Measurements from ENCODE around the gene POLR3H. TPM values are rescaled to one million over a fixed set of nuclear protein-coding genes. Genes with fewer than 3 reads are reported as not detected.

Gene POLR3H
- total RNA-seq, 2 donors from 2014 or later, result 30.1 to 32.6 TPM

DNA sequence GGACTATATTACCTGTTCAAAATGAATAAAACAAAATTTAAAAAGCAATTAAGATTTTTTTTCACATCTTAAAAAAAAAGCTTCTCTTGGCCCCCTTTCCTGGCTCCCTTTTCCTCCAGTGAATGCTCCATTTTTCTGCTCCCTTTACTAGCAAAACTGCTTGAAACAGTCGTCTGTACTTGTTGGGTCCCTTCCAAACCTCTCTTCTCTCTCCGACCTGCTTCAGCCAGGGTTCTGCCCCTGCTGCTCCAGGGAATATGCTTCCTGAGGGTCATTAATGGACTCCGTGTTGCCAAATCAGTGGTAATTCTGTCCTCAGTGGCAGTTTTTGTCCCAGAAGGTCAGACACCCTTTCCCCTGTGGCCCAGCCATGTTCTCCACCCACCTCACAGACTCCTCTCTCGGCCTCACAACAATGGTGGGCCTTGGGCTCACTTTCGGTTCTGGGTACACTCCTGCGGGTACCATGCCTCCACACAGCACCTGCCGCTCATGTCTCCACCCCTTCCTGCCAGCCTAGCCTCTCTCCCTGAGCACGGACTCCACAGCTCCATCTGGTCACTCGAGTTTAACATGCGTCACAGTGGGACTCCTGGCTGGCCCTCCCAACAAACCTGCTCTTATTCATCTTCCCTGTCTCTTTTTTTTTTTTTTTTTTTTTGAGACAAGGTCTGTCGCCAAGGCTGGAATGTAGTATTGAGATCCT lies 7.8 kb upstream of the POLR3H start:
- 80 to 87% methylated on average over 8 to 10 of the region's 11 CpGs for WGBS, 2 experiments (ENCODE audit: insufficient coverage in 1 of 2, insufficient read length in 1 of 2)
- Histone ChIP-seq H3K27ac (ENCODE audit: low read depth, low read length) (no peak overlapping the region), H3K27me3 (ENCODE audit: control insufficient read depth, insufficient read depth, low read length, poor library complexity, severe bottlenecking) (no peaks in the 10 kb centered on the region), H3K9me3 (ENCODE audit: control insufficient read depth, low read length) (no peaks in the 10 kb centered on the region), H3K4me1 (ENCODE audit: control insufficient read depth, insufficient read depth, low read length) (no peaks in the 10 kb centered on the region), H3K9ac (ENCODE audit: extremely low read depth, low read length, poor library complexity, severe bottlenecking) (no peak overlapping the region), H3K4me3 (ENCODE audit: low read length) (no peak overlapping the region), H3K36me3 (ENCODE audit: control insufficient read depth, insufficient read depth, low read length) (no peaks in the 10 kb centered on the region)
- TF ChIP-seq, protein P1, sequence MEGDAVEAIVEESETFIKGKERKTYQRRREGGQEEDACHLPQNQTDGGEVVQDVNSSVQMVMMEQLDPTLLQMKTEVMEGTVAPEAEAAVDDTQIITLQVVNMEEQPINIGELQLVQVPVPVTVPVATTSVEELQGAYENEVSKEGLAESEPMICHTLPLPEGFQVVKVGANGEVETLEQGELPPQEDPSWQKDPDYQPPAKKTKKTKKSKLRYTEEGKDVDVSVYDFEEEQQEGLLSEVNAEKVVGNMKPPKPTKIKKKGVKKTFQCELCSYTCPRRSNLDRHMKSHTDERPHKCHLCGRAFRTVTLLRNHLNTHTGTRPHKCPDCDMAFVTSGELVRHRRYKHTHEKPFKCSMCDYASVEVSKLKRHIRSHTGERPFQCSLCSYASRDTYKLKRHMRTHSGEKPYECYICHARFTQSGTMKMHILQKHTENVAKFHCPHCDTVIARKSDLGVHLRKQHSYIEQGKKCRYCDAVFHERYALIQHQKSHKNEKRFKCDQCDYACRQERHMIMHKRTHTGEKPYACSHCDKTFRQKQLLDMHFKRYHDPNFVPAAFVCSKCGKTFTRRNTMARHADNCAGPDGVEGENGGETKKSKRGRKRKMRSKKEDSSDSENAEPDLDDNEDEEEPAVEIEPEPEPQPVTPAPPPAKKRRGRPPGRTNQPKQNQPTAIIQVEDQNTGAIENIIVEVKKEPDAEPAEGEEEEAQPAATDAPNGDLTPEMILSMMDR (conservative IDR thresholded peaks at IDR 0.05), result no peak
- Mint-ChIP-seq H3K27me3 (ENCODE audit: insufficient read depth) (peaks cover 2% of the 10 kb centered on the region), H3K9me3 (no peaks in the 10 kb centered on the region), H3K4me1 (peaks cover 4% of the 10 kb centered on the region), H3K4me3 (no peak overlapping the region), H3K27ac (no peak overlapping the region), H3K36me3 (ENCODE audit: low read depth) (no peaks in the 10 kb centered on the region)
- no peak for DNase-seq

DNA sequence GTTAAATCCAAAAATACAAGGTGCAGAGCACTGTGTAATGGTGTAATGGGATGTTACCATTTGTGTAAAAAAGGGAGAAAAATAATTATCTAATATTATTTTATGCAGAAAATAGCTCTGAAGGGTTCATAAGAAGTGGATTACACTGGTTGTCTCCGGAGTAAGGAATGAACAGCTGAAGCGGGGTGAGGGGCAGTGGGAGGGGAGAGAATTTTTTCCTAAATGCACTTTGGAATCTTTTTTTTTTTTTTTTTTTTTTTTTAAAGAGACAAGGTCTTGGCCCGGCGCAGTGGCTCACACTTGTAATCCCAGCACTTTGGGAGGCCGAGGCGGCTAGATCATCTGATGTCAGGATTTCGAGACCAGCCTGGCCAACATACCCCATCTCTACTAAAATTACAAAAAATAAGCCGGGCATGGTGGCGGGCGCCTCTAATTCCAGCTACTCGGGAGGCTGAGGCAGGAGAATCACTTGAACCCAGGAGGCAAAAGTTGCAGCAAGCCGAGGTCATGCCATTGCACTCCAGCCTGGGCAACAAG lies 6.8 kb upstream of the POLR3H start:
- Histone ChIP-seq H3K36me3 (ENCODE audit: control insufficient read depth, insufficient read depth, low read length) (no peaks in the 10 kb centered on the region), H3K27ac (ENCODE audit: low read depth, low read length) (no peak overlapping the region), H3K4me1 (ENCODE audit: control insufficient read depth, insufficient read depth, low read length) (no peaks in the 10 kb centered on the region), H3K27me3 (ENCODE audit: control insufficient read depth, insufficient read depth, low read length, poor library complexity, severe bottlenecking) (no peaks in the 10 kb centered on the region), H3K9me3 (ENCODE audit: control insufficient read depth, low read length) (no peaks in the 10 kb centered on the region), H3K4me3 (ENCODE audit: low read length) (no peak overlapping the region), H3K9ac (ENCODE audit: extremely low read depth, low read length, poor library complexity, severe bottlenecking) (no peak overlapping the region)
- Mint-ChIP-seq H3K4me3 (no peak overlapping the region), H3K9me3 (no peaks in the 10 kb centered on the region), H3K36me3 (ENCODE audit: low read depth) (no peaks in the 10 kb centered on the region), H3K27ac (no peak overlapping the region), H3K27me3 (ENCODE audit: insufficient read depth) (peaks cover 3% of the 10 kb centered on the region), H3K4me1 (peaks cover 4% of the 10 kb centered on the region)
- WGBS, 2 experiments (ENCODE audit: insufficient coverage in 1 of 2, insufficient read length in 1 of 2), result 89% methylated on average over 12 of the region's 12 CpGs; no CpG with 5 or more reads in 1 of the 2 experiments
- TF ChIP-seq, protein P1 (conservative IDR thresholded peaks at IDR 0.05), result no peak
- no peak for DNase-seq

DNA sequence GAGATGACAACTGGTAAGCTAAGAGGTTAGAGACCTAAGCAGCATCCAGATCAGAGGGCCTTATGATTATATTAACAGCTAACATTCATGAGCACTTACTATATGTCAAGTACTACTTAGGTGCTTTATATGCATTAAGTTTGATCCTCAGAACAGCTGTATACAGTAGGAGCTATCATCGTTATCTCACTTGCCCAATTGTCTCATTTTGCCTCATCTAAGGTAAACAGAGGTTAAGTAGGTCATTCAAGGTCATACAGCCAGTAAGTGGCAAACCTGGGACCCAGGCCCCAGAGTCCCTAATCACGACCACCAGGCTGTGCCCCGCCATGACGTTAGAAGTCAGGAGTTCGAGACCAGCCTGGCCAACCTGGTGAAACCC lies 4.6 kb upstream of the POLR3H start:
- H3K36me3 ChIP-seq (ENCODE audit: control insufficient read depth, insufficient read depth, low read length), result no peaks in the 10 kb centered on the region
- H3K9me3 ChIP-seq (ENCODE audit: control insufficient read depth, low read length), result no peaks in the 10 kb centered on the region
- H3K36me3 Mint-ChIP-seq (ENCODE audit: low read depth), result no peaks in the 10 kb centered on the region
- peaks cover 12% of the 10 kb centered on the region for H3K4me1 Mint-ChIP-seq
- no peak for DNase-seq
- H3K4me3 Mint-ChIP-seq, result no peak overlapping the region
- no peaks in the 10 kb centered on the region for H3K9me3 Mint-ChIP-seq
- TF ChIP-seq, protein P1 (conservative IDR thresholded peaks at IDR 0.05), result no peak
- 94 to 95% methylated on average over 5 of the region's 5 CpGs for WGBS, 2 experiments (ENCODE audit: insufficient coverage in 1 of 2, insufficient read length in 1 of 2)
- H3K27me3 Mint-ChIP-seq (ENCODE audit: insufficient read depth), result peaks cover 6% of the 10 kb centered on the region
- H3K27ac ChIP-seq (ENCODE audit: low read depth, low read length), result no peak overlapping the region
- H3K4me3 ChIP-seq (ENCODE audit: low read length), result no peak overlapping the region
- no peak overlapping the region for H3K9ac ChIP-seq (ENCODE audit: extremely low read depth, low read length, poor library complexity, severe bottlenecking)
- H3K27ac Mint-ChIP-seq, result no peak overlapping the region
- no peaks in the 10 kb centered on the region for H3K4me1 ChIP-seq (ENCODE audit: control insufficient read depth, insufficient read depth, low read length)
- no peaks in the 10 kb centered on the region for H3K27me3 ChIP-seq (ENCODE audit: control insufficient read depth, insufficient read depth, low read length, poor library complexity, severe bottlenecking)
